K562 (cell line): Measurements from ENCODE around the gene RBM3. TPM values are rescaled to one million over a fixed set of nuclear protein-coding genes. Genes with fewer than 3 reads are reported as not detected.

Experiments
- FOXJ2 ChIP-seq: fragments of 200-800 bp; sonication (Bioruptor generic); IDR thresholded peaks from 2 replicates; pipeline ENCODE4 v1.6.1; 2016; ENCODE audit warnings: missing genetic modification characterization, missing compliant biosample characterization
- GTF2E2 ChIP-seq: fragments of 200-800 bp; sonication (Bioruptor generic); IDR thresholded peaks from 2 replicates; pipeline ENCODE4 v1.6.1; 2016; ENCODE audit warnings: missing genetic modification characterization, missing compliant biosample characterization
- L3MBTL2 ChIP-seq: fragments of 450-650 bp; IDR thresholded peaks from 2 replicates; pipeline ENCODE4 v1.6.1; 2016; ENCODE audit warnings: mild to moderate bottlenecking, moderate library complexity
- MEIS2 ChIP-seq: fragments of 450-650 bp; IDR thresholded peaks from 2 replicates; pipeline ENCODE4 v1.6.1; 2014; ENCODE audit warnings: mild to moderate bottlenecking; ENCODE audit not compliant: partially characterized antibody
- MGA ChIP-seq: fragments of 450-650 bp; IDR thresholded peaks from 2 replicates; pipeline ENCODE4 v1.6.1; 2016; ENCODE audit warnings: mild to moderate bottlenecking, moderate library complexity
- POLR2AphosphoS2 ChIP-seq: IDR thresholded peaks from 2 replicates; pipeline ENCODE4 v1.6.1; 2012; ENCODE audit warnings: low read length, improper control_type of control experiment
- SAP30 ChIP-seq: fragments of 200-600 bp; sonication (generic); IDR thresholded peaks from 2 replicates; pipeline ENCODE4 v1.6.1; 2012; ENCODE audit warnings: borderline replicate concordance, low read depth, mild to moderate bottlenecking, moderate library complexity, low read length, control low read depth, inconsistent platforms; ENCODE audit not compliant: insufficient read depth, poor library complexity, severe bottlenecking
- TCF3 ChIP-seq: sonication (generic); formaldehyde crosslinking; IDR thresholded peaks from 2 replicates; pipeline ENCODE4 v1.4.0; 2020; ENCODE audit warnings: mild to moderate bottlenecking, missing genetic modification reagents
- polyA plus RNA-seq, 8 experiments: library from polyadenylated mRNA; depleted of rRNA in 4 of 8; stranded (reverse) in 5 of 8; unstranded in 3 of 8; fragments of >200 nt; fragmentation: Nextera tagmentation in 2 of 8; fragmentation: Illumina TruSeq in 1 of 8; extraction: Ambion mirVana in 2 of 8; extraction: Trizol in 1 of 8; gene quantifications; 2 replicates each; pipeline versions ENCODE4 v1.2.1 to v1.2.3, GENCODE V29; 2011 to 2014; ENCODE audit warnings: inconsistent platforms in 1 of 8, missing spikeins in 1 of 8
- total RNA-seq, 7 experiments: library from RNA; depleted of rRNA in 6 of 7; stranded (reverse); fragments of >200 nt in 6 of 7; fragmentation: Illumina TruSeq in 2 of 7; extraction: Trizol in 2 of 7; gene quantifications; 2 replicates each; pipeline versions ENCODE4 v1.2.1 to v1.2.3, GENCODE V29; 2011 to 2021; ENCODE audit warnings: low replicate concordance in 1 of 7
- TF ChIP-seq, protein P1 (sequence below), 3 experiments: fragments of 200-800 bp in 1 of 3; fragments of 250-450 bp in 1 of 3; fragments of 450-650 bp in 1 of 3; sonication (Bioruptor Pico) in 1 of 3; sonication (Bioruptor generic) in 1 of 3; formaldehyde crosslinking in 1 of 3; IDR thresholded peaks; 2 replicates each; pipeline versions ENCODE4 v1.6.1 to v1.8.0; 2016 to 2022; ENCODE audit warnings: mild to moderate bottlenecking in 2 of 3, missing genetic modification characterization in 2 of 3, missing compliant biosample characterization in 1 of 3, moderate library complexity in 1 of 3

The RBM3 gene
- total and polyA plus RNA-seq, 9 of the 15 experiments (the other 6 are each of a cell fraction or from before 2014, with no cell fraction given): 70.3 to 272 (median 209) TPM

DNA sequence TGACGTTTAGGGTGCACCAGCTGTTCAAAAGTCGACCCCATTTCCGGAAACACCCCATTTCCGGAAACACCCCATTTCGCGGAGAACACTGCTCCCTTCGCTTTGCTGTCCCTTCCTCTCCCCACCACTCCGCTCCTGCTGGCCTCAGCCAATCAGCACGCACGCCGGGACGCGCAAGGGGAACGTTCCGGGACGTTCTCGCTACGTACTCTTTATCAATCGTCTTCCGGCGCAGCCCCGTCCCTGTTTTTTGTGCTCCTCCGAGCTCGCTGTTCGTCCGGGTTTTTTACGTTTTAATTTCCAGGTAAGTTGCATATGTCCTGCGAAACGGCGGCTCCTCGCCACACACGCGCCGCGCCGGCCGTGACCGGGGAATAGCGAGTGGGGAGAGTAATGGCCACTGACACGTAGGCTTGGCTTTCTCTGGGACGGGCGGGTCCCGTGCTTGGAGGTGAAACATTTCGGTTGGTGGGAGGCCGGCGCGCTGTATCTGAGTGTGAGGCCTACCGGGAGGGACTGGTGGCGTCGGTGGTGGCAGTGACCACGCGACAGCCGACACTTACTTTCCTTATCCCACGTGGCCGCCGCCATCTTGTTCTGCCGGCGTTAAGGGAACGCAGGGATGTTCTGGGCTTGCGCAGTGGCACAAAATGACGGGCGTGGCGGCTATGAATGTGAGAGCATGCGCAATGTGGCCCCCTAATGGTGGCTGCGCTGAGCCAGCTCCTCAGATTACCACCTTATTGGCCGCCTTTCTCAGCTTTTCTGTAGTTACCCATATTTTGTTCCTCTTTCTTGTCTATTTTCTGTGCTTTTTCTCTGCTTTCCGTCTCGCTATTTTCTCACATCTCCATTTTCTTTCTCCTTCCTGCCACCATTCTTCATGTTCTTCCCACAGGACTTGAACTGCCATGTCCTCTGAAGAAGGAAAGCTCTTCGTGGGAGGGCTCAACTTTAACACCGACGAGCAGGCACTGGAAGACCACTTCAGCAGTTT is at the start of gene RBM3 (continued):
- peak; percentile 92 for TF ChIP-seq L3MBTL2
- peak; percentile 42; the same call in 1 of the 2 replicates for TF ChIP-seq FOXJ2
- TF ChIP-seq GTF2E2: peak; percentile 51; the same call in 1 of the 2 replicates
- TF ChIP-seq, protein P1, sequence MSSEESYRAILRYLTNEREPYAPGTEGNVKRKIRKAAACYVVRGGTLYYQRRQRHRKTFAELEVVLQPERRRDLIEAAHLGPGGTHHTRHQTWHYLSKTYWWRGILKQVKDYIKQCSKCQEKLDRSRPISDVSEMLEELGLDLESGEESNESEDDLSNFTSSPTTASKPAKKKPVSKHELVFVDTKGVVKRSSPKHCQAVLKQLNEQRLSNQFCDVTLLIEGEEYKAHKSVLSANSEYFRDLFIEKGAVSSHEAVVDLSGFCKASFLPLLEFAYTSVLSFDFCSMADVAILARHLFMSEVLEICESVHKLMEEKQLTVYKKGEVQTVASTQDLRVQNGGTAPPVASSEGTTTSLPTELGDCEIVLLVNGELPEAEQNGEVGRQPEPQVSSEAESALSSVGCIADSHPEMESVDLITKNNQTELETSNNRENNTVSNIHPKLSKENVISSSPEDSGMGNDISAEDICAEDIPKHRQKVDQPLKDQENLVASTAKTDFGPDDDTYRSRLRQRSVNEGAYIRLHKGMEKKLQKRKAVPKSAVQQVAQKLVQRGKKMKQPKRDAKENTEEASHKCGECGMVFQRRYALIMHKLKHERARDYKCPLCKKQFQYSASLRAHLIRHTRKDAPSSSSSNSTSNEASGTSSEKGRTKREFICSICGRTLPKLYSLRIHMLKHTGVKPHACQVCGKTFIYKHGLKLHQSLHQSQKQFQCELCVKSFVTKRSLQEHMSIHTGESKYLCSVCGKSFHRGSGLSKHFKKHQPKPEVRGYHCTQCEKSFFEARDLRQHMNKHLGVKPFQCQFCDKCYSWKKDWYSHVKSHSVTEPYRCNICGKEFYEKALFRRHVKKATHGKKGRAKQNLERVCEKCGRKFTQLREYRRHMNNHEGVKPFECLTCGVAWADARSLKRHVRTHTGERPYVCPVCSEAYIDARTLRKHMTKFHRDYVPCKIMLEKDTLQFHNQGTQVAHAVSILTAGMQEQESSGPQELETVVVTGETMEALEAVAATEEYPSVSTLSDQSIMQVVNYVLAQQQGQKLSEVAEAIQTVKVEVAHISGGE (CRISPR knock-in tag; IDR thresholded peaks at IDR 0.05): peak; percentile 77 to 98 (median 86); a peak in 5 of 6 replicates
- TF ChIP-seq TCF3 (CRISPR knock-in tag): no peak
- peak; percentile 91 for TF ChIP-seq MGA
- TF ChIP-seq SAP30: peak; percentile 83
- TF ChIP-seq POLR2AphosphoS2: 0 out of 2 replicates have a peak, but pooled peaks have one; percentile 51
- TF ChIP-seq MEIS2: peak; percentile 57
